Lower leg skin (tissue), 3 donors: ENCODE results near the gene UBE2L5.

Source experiments
- CTCF ChIP-seq, 3 donors: fragments of 450-650 bp; IDR thresholded peaks; one replicate each; pipeline ENCODE4 v1.5.1; 2016; ENCODE audit warnings: antibody characterized with exemption in 3 of 3, mild to moderate bottlenecking in 3 of 3, moderate library complexity in 2 of 3
- POLR2A ChIP-seq, 2 donors: fragments of 450-650 bp; IDR thresholded peaks; one replicate each; pipeline ENCODE4 v1.6.1; 2016 to 2017; ENCODE audit warnings: antibody characterized with exemption in 2 of 2, mild to moderate bottlenecking in 1 of 2, moderate library complexity in 1 of 2

- TF ChIP-seq CTCF (IDR thresholded peaks at IDR 0.05) (no peak), POLR2A (IDR thresholded peaks at IDR 0.05) (peak in 1 of 2 donors; percentile 75)
These were observed 43.5 kb downstream of the UBE2L5 start, which contains the start of gene HMGB1 for GRCh38 chr13:30465593-30466357.
